Limb (tissue), 2 donors: Measurements from ENCODE around the gene TMEM184A.
A peak's percentile ranks its signal among the peaks of the same experiment; 100 is the strongest.

ENCODE experiments used
- DNase-seq, 2 donors: peaks; one replicate each; pipeline ENCODE4 v3.0.0-alpha.2; 2016; ENCODE audit errors: extremely low spot score in 2 of 2

Gene TMEM184A

DNA sequence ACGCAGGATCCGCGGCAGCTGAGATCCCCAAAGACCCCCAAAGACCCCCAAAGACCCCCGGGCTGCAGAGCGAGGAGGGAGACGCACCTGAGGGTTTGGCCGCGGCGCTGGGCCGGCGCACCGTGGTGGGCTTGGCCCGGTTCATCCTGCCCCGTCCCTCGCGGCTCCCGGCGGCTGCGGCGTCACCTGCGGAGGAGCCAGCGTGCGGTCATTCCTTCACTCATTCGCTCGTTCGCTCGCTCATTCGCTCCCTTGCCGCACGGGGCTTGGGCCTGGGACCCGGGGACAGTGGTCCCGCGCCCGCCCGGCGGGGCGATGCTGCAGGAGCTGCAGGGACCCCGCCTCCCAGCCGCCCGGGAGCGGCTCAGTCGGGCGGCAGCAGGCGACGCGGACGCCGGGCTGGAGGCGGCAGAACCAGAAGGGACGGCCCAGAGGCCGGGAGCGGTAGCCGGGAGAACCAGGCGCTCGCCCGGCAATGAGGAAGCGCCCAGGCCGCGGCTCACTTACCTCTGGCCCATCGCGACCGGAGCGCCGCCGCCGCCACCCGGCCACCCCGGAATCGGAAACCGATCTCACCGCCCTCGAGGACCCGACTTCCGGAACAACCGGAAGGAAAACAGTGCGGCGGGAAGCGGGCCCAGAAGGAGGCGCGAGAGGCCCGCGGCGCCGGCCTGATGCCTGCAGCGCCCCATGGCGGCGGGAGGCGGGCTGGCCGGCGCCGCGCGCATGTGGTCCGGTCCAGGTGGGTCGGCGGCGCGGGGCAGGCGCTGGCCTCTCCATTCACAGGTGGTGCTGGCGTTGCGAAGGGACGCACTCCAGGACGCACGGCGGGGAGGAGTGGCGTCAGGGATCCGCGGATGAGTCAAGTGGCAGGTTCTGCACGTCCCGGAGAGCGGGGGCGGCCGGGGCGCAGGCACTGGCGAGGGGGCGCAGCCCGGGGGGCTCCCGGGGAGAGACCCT lies 51.9 kb downstream of the TMEM184A start, which contains the start of gene INTS1:
TSS of gene INTS1 (minus strand) at position 574 of the 960 bp plus-strand sequence. CDS start at position 145, 429 bp downstream.
- peak; percentile 92 to 93 for DNase-seq

DNA sequence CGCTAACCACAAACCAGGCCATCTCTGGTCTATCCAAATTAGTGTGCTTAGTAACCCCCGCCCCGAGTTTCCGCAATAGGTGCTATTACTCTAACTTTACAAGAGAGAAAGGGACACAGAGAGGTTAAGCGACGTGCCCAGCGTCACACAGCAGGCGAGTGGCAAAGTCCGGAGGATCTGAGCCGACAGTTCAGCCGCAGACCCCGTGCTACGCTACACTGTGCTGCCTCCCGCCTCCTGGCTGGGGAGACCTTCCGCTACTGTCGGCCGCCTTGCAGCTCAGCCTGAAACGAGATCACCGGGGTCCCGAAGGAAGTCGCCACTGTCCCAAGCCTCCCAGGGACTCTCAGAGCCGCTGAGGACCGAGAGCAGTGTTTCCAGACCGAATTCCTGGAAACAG lies 52.6 kb downstream of the TMEM184A start:
- no peak for DNase-seq

DNA sequence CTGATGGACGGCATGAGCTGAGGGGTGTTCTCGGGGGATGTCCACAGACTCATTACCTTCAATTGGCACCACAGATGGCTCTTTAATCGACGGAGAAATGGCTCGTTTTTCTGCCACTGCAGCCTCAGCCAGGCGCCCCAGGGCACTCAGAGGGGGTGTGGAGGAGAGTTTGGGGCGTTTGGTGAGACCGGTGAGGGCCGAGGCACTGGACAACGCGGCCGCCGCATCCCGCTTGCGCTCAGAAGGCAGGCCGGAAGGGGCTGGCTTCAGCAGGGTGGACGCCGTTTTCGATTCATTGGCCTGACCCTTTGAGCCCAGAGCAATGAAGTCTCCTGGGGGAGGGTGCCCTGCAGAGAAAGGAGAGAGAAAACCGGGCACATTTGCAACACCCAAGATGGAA lies 53.2 kb downstream of the TMEM184A start:
- no peak for DNase-seq

DNA sequence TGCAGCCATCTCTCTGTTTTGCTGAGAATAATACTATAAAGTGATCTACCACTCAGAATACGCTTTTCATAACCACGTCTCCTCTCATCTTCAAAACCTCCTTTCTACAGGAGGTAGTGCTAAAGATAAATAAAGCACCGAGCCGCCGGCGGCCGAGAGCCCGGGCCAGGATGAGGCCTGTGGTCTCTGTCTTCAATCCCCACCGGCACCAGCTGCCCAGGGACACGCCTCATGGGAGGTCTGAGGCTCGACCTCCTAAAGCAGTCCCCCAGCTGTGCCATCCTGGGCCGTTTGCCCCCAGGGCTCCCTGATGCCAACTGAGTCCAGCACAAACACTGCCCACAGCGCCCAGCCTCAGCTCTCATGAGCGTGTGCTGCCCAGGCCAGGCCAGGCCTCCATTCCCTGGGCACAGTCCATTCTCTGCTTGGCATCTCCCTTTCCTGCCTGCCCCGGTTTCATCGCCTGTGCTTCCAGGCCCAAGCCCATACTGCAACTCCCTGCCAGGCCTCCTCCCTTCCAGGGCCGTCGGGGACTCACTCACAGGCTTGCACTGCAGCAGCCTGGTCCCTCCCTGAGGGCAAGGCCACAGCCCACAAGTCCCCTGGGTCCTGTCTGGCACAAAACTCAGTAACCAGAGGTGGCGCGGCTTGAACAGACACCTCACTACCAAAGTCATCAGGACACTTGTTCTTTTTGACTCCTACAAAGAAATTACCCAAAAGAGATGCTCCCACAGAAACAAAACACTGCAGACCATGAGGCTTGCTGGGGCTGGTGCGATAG lies 54.3 kb downstream of the TMEM184A start:
- no peak for DNase-seq

GRCh38 chr7:1500064-1500807 lies 55.8 kb downstream of the TMEM184A start:
- no peak for DNase-seq

- DNase-seq, result no peak
Observed at GRCh38 chr7:1499367-1500029, 56.5 kb downstream of the TMEM184A start.

- DNase-seq, result no peak
Observed at GRCh38 chr7:1498370-1499305, 57.4 kb downstream of the TMEM184A start.

GRCh38 chr7:1497293-1497927 lies 58.6 kb downstream of the TMEM184A start:
- no peak for DNase-seq

- no peak for DNase-seq
Observed at GRCh38 chr7:1496531-1497292, 59.3 kb downstream of the TMEM184A start.

DNA sequence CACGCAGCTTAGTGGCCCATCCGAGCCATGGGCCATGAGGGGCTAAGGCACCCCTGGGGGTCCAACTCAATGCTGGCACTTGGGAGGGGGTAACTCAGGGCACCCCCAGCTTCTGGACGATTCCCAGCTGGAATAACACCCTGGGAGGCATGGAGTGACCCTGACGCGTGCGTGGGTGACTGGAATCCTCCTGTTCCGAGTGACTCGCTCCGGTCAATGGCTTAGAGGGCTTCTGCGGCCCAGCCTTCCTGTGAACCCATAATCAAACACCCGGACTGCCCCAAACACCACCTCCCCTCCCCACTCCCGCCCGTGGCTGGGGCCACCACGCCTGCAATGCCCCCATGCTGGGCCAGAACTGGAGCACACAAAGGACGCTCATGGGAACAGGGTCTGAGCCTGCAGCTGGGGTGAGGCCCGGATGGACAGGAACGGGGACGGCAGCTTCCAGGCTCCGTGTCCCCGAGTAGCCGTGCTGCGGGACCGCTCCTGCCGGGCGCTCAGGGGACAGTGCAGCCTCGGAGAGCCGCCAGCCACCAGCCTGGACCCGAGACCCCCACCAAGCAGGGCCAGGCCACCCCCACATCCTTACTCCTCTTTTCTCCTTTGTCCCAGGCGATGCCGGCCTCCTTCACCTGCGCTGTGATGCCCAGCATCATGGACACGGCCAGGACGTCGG lies 60.3 kb downstream of the TMEM184A start:
- DNase-seq, result no peak

- no peak for DNase-seq
Observed at GRCh38 chr7:1494866-1495563, 61.0 kb downstream of the TMEM184A start.

GRCh38 chr7:1494447-1494846 lies 61.6 kb downstream of the TMEM184A start:
- no peak for DNase-seq

DNA sequence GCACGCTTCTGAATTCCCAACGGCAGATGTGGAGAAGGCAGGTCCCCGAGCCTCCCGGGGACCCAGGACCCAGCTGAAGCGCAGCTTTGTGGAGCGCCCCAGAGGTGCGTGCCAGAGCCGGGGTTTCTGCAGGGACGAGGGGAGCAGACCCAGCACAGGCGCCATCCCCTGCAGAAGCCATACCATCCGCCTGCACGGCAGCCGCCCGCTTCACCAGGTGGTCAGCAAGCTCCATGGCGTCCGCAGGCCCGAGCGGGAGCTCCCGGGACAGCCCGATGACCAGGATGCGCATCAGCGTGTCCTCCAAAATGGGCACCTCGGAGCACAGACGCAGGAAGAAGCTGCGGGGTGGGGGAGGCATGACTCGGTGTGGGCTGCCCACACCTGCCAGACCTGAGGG lies 62.4 kb downstream of the TMEM184A start:
- DNase-seq, result no peak

DNA sequence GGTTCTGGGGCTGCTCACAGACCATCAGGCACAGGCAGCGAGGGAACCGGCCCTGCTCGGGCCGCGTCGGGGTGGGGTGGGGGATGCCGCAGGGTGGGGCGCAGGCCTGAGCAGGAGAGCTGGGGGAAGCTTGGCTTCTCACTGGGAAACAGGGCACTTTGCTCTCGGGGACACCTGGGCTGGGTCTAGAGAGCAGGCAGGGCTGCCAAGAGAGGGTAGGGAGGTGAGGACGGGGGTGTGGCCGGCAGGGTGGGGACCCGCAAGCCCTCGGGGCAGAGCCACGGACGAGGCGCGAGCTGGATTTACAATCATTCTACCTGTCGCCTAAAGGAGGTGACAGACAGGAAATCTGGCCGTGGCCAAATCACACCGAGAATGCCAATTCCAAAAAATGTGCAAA lies 62.9 kb downstream of the TMEM184A start:
- no peak for DNase-seq

- no peak for DNase-seq
Observed at GRCh38 chr7:1492640-1493039, 63.4 kb downstream of the TMEM184A start.
